Measurements from ENCODE around the gene COA7.

DNA sequence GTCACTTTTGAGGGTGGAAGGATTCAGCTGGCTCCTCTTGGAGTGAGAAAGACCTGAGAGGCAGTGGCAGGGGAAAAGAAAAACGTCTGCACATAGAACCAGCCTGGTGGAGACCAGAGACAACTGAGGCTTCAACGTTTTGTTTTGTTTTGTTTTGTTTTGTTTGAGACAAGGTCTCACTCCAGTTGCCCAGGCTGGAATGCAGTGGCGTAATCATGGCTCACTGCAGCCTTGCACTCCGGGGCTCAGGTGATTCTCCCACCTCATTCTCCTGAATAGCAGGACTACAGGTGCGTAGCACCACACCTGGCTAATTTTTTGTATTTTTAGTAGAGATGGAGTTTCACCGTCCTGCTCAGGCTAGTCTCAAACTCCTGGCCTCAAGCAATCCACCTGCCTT, 52.9 kb downstream of the COA7 start:
- TF ChIP-seq CTCF (IDR thresholded peaks at IDR 0.05) (no peak), POLR2A (IDR thresholded peaks at IDR 0.05) (no peak)
